H1 (cell line): Measurements from ENCODE around the gene ITGA8. TPM values are rescaled to one million over a fixed set of nuclear protein-coding genes. Genes with fewer than 3 reads are reported as not detected.

Source experiments
- CTCF ChIA-PET: fragments of 300-600 bp; sonication (Branson Sonifier 250); formaldehyde crosslinking; loops from one replicate; lab custom pipeline; 2021; ENCODE audit not compliant: partially characterized antibody; lab: Charles Lee
- POLR2A ChIA-PET: fragments of 300-600 bp; sonication (Branson Sonifier 250); formaldehyde crosslinking; loops from one replicate; lab custom pipeline; 2021; ENCODE audit warnings: inconsistent platforms; ENCODE audit not compliant: partially characterized antibody; lab: Charles Lee
- DNase-seq, 2 experiments: peaks; one replicate each; pipeline versions ENCODE4 v3.0.0 to v3.0.0-alpha.2; 2010 to 2022; ENCODE audit warnings: low spot score in 2 of 2, low read depth in 1 of 2, mixed read lengths in 1 of 2
- FAIRE-seq: peaks from 2 replicates; lab custom pipeline; 2011; peaks lifted over from hg19 to GRCh38; lab: Jason Lieb, UNC
- H2AFZ ChIP-seq: 2 replicates; pipeline ENCODE4 v1.8.1; 2012; ENCODE audit warnings: low read length, inconsistent platforms
- H2AK5ac ChIP-seq: 2 replicates; pipeline ENCODE4 v1.6.1; 2013; ENCODE audit warnings: low read depth, low read length
- H2BK120ac ChIP-seq: replicated peaks from 2 replicates; pipeline ENCODE3; 2013; ENCODE audit warnings: low read depth, low read length, inconsistent platforms
- H2BK12ac ChIP-seq: 2 replicates; pipeline ENCODE4 v1.6.1; 2013; ENCODE audit warnings: low read depth, low read length
- H2BK15ac ChIP-seq: 2 replicates; pipeline ENCODE4 v1.6.1; 2013; ENCODE audit warnings: low read length
- H2BK20ac ChIP-seq: 2 replicates; pipeline ENCODE4 v1.6.1; 2013; ENCODE audit warnings: low read length
- H2BK5ac ChIP-seq: 2 replicates; pipeline ENCODE4 v1.6.1; 2013; ENCODE audit warnings: low read depth, low read length
- H3K14ac ChIP-seq: 2 replicates; pipeline ENCODE4 v1.6.1; 2013; ENCODE audit warnings: inconsistent platforms; ENCODE audit not compliant: insufficient read length
- H3K18ac ChIP-seq: 2 replicates; pipeline ENCODE4 v1.6.1; 2013; ENCODE audit warnings: low read length; ENCODE audit errors: extremely low read depth
- H3K23ac ChIP-seq: 2 replicates; pipeline ENCODE4 v1.6.1; 2013; ENCODE audit warnings: inconsistent platforms; ENCODE audit not compliant: insufficient read length
- H3K23me2 ChIP-seq: 2 replicates; pipeline ENCODE4 v1.6.1; 2013; ENCODE audit warnings: low read depth, low read length
- H3K27ac ChIP-seq: 2 replicates; pipeline ENCODE4 v1.6.1; 2011; ENCODE audit warnings: low read depth, low read length, inconsistent platforms
- H3K27me3 ChIP-seq, 4 experiments: replicated peaks in 1 of 4; 1 replicate in 1 of 4; 2 replicates in 3 of 4; pipeline versions ENCODE4 v1.6.1 to v1.8.1; 2011 to 2013; ENCODE audit warnings: low read length in 3 of 4, mild to moderate bottlenecking in 3 of 4, inconsistent platforms in 2 of 4, mixed read lengths in 2 of 4, moderate library complexity in 1 of 4; ENCODE audit not compliant: control insufficient read depth in 3 of 4, insufficient read depth in 3 of 4; ENCODE audit errors: extremely low read depth in 1 of 4
- H3K36me3 ChIP-seq, 4 experiments: 2 replicates each; pipeline versions ENCODE4 v1.6.1 to v1.8.1; 2011 to 2013; ENCODE audit warnings: mild to moderate bottlenecking in 4 of 4, low read length in 3 of 4, moderate library complexity in 2 of 4, control low read depth in 1 of 4, inconsistent platforms in 1 of 4; ENCODE audit not compliant: insufficient read depth in 4 of 4, control insufficient read depth in 2 of 4
- H3K4ac ChIP-seq: replicated peaks from 2 replicates; pipeline ENCODE3; 2013; ENCODE audit warnings: low read length, low read depth, mixed read lengths, inconsistent platforms; ENCODE audit not compliant: insufficient read length
- H3K4me1 ChIP-seq, 4 experiments: replicated peaks in 1 of 4; 1 replicate in 1 of 4; 2 replicates in 3 of 4; pipeline versions ENCODE4 v1.6.1 to v1.8.1; 2011 to 2013; ENCODE audit warnings: low read length in 3 of 4, inconsistent platforms in 2 of 4, mixed read lengths in 1 of 4; ENCODE audit not compliant: insufficient read depth in 4 of 4, control insufficient read depth in 3 of 4
- H3K4me2 ChIP-seq, 2 experiments: 2 replicates each; pipeline versions ENCODE4 v1.6.1 to v1.8.1; 2011 to 2013; ENCODE audit warnings: low read depth in 2 of 2, low read length in 2 of 2, control low read depth in 1 of 2, inconsistent platforms in 1 of 2, mild to moderate bottlenecking in 1 of 2; ENCODE audit not compliant: insufficient read depth in 1 of 2
- H3K4me3 ChIP-seq, 4 experiments: fragments of 200-600, 300-600 bp in 1 of 4; sonication (generic), shearing (Covaris generic), sonication (Bioruptor Twin) in 1 of 4; 2 replicates each; pipeline versions ENCODE4 v1.5.1 to v1.8.1; 2011 to 2016; ENCODE audit warnings: low read length in 4 of 4, low read depth in 3 of 4, control low read depth in 2 of 4, inconsistent platforms in 2 of 4, mild to moderate bottlenecking in 2 of 4, mixed read lengths in 1 of 4, moderate library complexity in 1 of 4; ENCODE audit not compliant: insufficient read depth in 2 of 4; ENCODE audit errors: extremely low read depth in 1 of 4
- H3K56ac ChIP-seq: replicated peaks from 2 replicates; pipeline ENCODE3; 2013; ENCODE audit warnings: low read depth, mild to moderate bottlenecking, mixed read lengths, low read length, inconsistent platforms; ENCODE audit not compliant: insufficient read length
- H3K79me1 ChIP-seq: 2 replicates; pipeline ENCODE4 v1.6.1; 2013; ENCODE audit warnings: low read depth, low read length, control low read depth
- H3K79me2 ChIP-seq, 2 experiments: 2 replicates each; pipeline versions ENCODE4 v1.6.1 to v1.8.1; 2012 to 2013; ENCODE audit warnings: low read length in 2 of 2, mild to moderate bottlenecking in 2 of 2, inconsistent platforms in 1 of 2; ENCODE audit not compliant: insufficient read depth in 2 of 2, control insufficient read depth in 1 of 2
- H3K9ac ChIP-seq, 4 experiments: replicated peaks in 1 of 4; 1 replicate in 1 of 4; 2 replicates in 3 of 4; pipeline versions ENCODE4 v1.6.1 to v1.8.1; 2011 to 2013; ENCODE audit warnings: low read depth in 3 of 4, low read length in 3 of 4, control low read depth in 2 of 4, mild to moderate bottlenecking in 2 of 4, moderate library complexity in 2 of 4, inconsistent platforms in 1 of 4; ENCODE audit errors: extremely low read depth in 1 of 4
- H3K9me3 ChIP-seq, 2 experiments: 2 replicates each; pipeline versions ENCODE4 v1.6.1 to v1.8.1; 2012 to 2013; ENCODE audit warnings: mild to moderate bottlenecking in 2 of 2, moderate library complexity in 2 of 2, control low read depth in 1 of 2, inconsistent platforms in 1 of 2, low read depth in 1 of 2, low read length in 1 of 2, mixed read lengths in 1 of 2; ENCODE audit not compliant: insufficient read depth in 2 of 2
- H4K20me1 ChIP-seq, 2 experiments: replicated peaks in 1 of 2; 2 replicates each; pipeline versions ENCODE3 to v1.8.1; 2011 to 2013; ENCODE audit warnings: inconsistent platforms in 2 of 2, low read length in 2 of 2, mild to moderate bottlenecking in 1 of 2; ENCODE audit not compliant: insufficient read depth in 2 of 2, control insufficient read depth in 1 of 2
- H4K5ac ChIP-seq: 2 replicates; pipeline ENCODE4 v1.6.1; 2013; ENCODE audit warnings: low read length, low read depth, mixed read lengths, inconsistent platforms; ENCODE audit not compliant: insufficient read length
- H4K8ac ChIP-seq: 2 replicates; pipeline ENCODE4 v1.8.0; 2013; ENCODE audit warnings: mild to moderate bottlenecking, moderate library complexity, low read length, inconsistent platforms; ENCODE audit not compliant: insufficient read depth; ENCODE audit errors: extremely low read depth
- H4K91ac ChIP-seq: replicated peaks from 2 replicates; pipeline ENCODE3; 2013; ENCODE audit warnings: low read length, mixed read lengths, inconsistent platforms; ENCODE audit not compliant: insufficient read length
- EZH2 ChIP-seq: fragments of 200-600 bp; sonication (generic); IDR thresholded peaks from 2 replicates; pipeline ENCODE4 v1.7.1; 2012; ENCODE audit warnings: low read depth, mild to moderate bottlenecking, moderate library complexity, low read length, inconsistent platforms; ENCODE audit not compliant: severe bottlenecking
- GTF2F1 ChIP-seq: IDR thresholded peaks from 2 replicates; pipeline ENCODE4 v1.6.1; 2012; ENCODE audit warnings: low read depth, low read length, improper control_type of control experiment, borderline replicate concordance
- WGBS, 2 experiments: shearing (Covaris generic) in 1 of 2; methylation state at CpG; one replicate each; pipeline versions ENCODE4 v1.1.6 to v1.1.7; 2013 to 2015; ENCODE audit warnings: low lambda C conversion rate in 2 of 2, mixed read lengths in 2 of 2, inconsistent platforms in 1 of 2, low coverage in 1 of 2, missing lambda C conversion rate in 1 of 2; ENCODE audit not compliant: insufficient replicate concordance in 2 of 2, insufficient coverage in 1 of 2, insufficient read length in 1 of 2; ENCODE audit errors: extremely low coverage in 1 of 2, missing lambda C conversion rate in 1 of 2; 5-methylcytosine and 5-hydroxymethylcytosine counted together
- polyA plus RNA-seq, 7 experiments: library from polyadenylated mRNA; depleted of rRNA in 3 of 7; stranded (reverse) in 5 of 7; unstranded in 2 of 7; fragments of >200 nt in 5 of 7; fragments of 200-250 nt in 2 of 7; gene quantifications; 1 replicate in 5 of 7; 2 replicates in 1 of 7; 4 replicates in 1 of 7; pipeline versions ENCODE4 v1.2.1 to v1.2.3, GENCODE V29; 2011 to 2013; ENCODE audit warnings: missing spikeins in 2 of 7, mixed read lengths in 2 of 7
- total RNA-seq: library from RNA; stranded (reverse); fragmentation: NEBNext Ultra II Directional; extraction: Animal tissue kit (Norgen Biotek cat#: 25700); gene quantifications from 2 replicates; pipeline ENCODE4 v1.2.1, GENCODE V29; 2021

Gene ITGA8
- total and polyA plus RNA-seq, 2 of the 8 experiments (the other 6 are each of a cell fraction or from before 2014, with no cell fraction given) = not detected

DNA sequence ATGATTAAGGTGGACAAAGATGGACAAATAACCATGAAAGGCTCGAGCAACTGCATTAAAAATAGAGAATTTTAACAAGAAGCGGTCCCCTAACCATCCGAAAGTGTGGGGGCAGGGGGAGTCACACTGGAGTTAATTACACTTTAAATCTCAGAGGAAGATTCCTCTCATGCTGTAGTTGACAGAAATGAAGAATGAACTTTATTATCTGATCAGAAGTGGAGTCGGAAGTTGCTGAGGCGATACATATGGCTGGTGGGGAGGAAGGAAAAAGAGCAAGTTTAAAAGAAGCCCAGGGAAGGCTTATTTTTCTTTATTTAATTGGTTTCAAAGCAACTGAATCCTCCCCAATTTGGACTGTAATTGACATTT is 246.3 kb downstream of the ITGA8 start:
- no peak overlapping the region for H2BK20ac ChIP-seq
- CTCF ChIA-PET = no interaction called here
- FAIRE-seq = no peak

More for the DNA sequence above, 246.3 kb downstream of the ITGA8 start:
- no peak overlapping the region for H3K23ac ChIP-seq
- H3K36me3 ChIP-seq = no peaks in the 10 kb centered on the region; a peak in 1 of 8 replicates
- H3K9me3 ChIP-seq = peaks cover 0 to 2% of the 10 kb centered on the region in 2 experiments; a peak in 2 of 4 replicates
- no peak overlapping the region for H2BK12ac ChIP-seq
- H2BK120ac ChIP-seq = no peak overlapping the region
- H3K4me1 ChIP-seq = peaks cover 1 to 18% (median 3%) of the 10 kb centered on the region in 4 experiments; a peak in 5 of 7 replicates
- TF ChIP-seq GTF2F1 = no peak
- peak; percentile 20 for TF ChIP-seq EZH2
- WGBS, 2 experiments = 33% methylated on average over 5 of the region's 5 CpGs; no CpG with 5 or more reads in 1 of the 2 experiments
- no peaks in the 10 kb centered on the region; the same call in 1 of the 2 replicates for H3K79me1 ChIP-seq
- no peak overlapping the region for H2AFZ ChIP-seq
- peaks cover 38 to 89% (median 82%) of the 10 kb centered on the region in 4 experiments for H3K27me3 ChIP-seq
- H4K20me1 ChIP-seq = peaks cover 0 to 5% of the 10 kb centered on the region in 2 experiments
- no peak overlapping the region for H3K9ac ChIP-seq
- no peak for DNase-seq
- no peak overlapping the region for H3K14ac ChIP-seq
- H2AK5ac ChIP-seq = no peak overlapping the region
- no peaks in the 10 kb centered on the region; the same call in 1 of the 2 replicates for H3K23me2 ChIP-seq
- no peak overlapping the region for H4K5ac ChIP-seq
- no peaks in the 10 kb centered on the region for H3K79me2 ChIP-seq
- POLR2A ChIA-PET = no interaction called here
- no peak overlapping the region for H3K56ac ChIP-seq
- peak overlapping the region in 1 of 4 experiments; percentile 18; a peak in 1 of 8 replicates for H3K4me3 ChIP-seq
- no peak overlapping the region for H4K91ac ChIP-seq
- no peak overlapping the region for H2BK5ac ChIP-seq
- H3K4me2 ChIP-seq = peak overlapping the region; percentile 44; a peak in 3 of 4 replicates
- H3K4ac ChIP-seq = no peak overlapping the region
- H3K18ac ChIP-seq = no peak overlapping the region
- H2BK15ac ChIP-seq = no peak overlapping the region
- H3K27ac ChIP-seq = no peak overlapping the region
- no peak overlapping the region for H4K8ac ChIP-seq
